GM20431 (cell line): ENCODE results near the gene KDR.

ENCODE experiments used
- in situ Hi-C: fragments of 300-500 bp; cut with MseI, MboI; formaldehyde crosslinking; loops from one replicate; pipeline ENCODE4 v1.15.0; 2020; ENCODE audit warnings: low sequenced_read_pairs; ENCODE audit not compliant: unreplicated experiment

Gene KDR

DNA sequence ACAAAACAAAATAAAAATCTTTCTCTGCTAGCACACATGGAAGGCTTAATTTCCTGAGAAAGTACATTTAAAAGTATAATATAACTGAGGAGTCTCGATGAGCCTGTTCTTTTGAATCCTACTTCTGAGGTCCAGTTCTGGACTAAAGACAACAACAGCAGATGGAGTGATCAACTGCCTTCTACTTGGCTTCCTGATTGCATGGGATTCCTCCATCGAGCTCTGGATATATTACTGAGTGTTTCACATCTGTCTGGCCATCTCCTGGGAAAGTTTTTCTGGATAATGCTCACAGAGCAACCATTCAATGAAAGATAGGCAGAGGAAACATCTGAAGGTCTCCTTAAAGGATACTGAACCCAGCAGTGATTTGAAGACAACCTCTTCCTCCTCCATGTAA lies 42.6 kb downstream of the KDR start:
- in situ Hi-C loops = no loop called here

DNA sequence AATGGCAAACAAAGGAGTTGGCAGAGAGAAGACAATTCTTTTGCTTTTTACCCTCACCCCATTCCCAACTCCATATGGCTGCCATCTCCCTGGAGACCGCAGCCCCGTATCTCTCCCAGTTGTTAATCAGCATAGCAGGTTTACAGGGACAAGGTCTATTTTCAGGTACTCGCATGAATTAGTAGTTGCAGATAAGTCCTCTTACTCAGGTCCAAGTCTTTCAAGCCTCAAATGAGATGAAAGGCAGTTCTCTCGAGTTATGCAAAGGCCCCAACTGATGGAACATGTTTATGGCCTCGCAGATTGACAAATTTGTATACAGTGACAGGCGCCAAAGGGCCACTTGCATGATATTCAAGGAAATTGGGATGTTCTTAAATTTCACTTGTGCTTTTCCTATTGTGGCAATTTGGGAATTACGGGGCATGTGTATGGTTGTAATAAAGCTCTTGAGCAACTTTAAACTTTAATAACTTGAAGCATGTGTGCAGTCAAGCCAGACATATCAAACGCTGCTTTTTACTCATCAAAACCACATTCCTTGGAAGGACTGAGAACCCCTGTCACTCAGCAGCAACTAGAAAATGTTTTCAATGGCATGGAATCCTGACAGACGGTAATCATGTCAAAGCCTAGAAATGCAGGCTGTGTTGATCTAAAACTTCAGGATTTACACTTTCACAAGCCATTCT lies 45.1 kb downstream of the KDR start:
- in situ Hi-C loops = no loop called here

DNA sequence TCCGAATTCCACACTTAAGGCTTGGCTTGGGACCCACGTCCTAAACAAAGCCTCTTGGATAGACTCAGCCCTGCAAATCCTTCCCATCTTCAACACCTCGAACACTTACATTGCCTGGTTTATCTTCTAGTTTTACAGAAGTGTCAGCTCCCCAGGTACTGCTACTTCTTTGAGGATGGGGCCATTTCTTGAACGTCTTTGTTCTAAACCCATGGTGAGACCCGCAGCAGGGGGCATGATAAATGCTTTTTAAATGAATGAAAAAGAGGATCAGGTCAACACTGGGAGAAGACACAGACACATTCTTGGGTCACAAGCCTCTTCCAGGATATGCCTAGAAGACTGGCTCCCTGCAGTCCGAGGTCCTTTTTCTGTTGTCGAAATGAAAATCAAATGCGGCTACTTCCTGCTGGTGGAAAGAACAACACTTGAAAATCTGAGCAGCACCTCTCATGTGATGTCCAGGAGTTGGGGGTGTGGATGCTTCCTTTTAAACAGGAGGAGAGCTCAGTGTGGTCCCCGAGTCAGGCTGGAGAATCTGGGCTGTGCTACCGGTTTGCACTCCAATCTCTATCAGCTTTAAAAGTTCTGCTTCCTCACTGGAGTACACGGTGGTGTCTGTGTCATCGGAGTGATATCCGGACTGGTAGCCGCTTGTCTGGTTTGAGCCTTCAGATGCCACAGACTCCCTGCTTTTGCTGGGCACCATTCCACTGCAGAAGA lies 45.8 kb downstream of the KDR start:
- in situ Hi-C loops = no loop called here

DNA sequence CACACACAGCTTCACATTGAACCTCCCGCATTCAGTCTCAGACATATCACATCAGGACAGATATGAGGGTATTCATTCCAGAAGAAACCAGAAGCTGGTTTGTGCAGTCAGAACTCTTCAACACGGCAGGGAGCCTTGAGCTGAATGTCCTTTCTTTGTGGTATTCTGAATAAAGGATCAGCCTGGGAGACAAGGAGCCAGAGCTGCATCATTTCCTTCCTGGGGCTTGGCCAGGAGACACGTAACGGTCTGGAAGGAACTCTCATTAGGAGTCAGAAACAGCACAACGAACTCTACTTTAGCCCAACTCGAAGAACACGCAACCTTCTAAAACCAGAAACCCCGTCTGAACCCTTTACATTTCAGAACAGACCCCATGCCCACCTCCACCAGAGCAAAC lies 46.4 kb downstream of the KDR start:
- in situ Hi-C loops = no loop called here

DNA sequence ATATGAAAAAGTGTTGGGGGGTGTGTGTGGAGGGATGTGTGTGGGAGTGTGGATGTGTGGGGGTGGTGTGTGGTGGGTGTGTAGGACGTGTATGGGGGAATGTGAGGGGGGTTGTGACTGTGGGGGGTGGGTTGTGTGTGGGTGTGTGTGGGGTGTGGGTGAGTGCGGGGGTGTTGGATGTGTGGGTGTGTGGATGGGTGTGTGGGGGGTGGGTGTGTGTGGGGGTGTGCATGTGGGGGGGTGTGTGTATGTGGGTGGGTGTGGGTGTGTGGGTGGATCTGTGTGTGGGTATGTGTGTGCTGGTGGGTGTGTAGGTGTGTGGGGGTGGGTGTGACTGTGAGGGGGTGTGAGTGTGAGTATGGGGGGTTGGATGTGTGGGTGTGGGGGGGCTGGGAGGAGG lies 47.8 kb downstream of the KDR start:
- in situ Hi-C loops = no loop called here

GRCh38 chr4:55075823-55076716 lies 49.3 kb downstream of the KDR start:
- in situ Hi-C loops = no loop called here

DNA sequence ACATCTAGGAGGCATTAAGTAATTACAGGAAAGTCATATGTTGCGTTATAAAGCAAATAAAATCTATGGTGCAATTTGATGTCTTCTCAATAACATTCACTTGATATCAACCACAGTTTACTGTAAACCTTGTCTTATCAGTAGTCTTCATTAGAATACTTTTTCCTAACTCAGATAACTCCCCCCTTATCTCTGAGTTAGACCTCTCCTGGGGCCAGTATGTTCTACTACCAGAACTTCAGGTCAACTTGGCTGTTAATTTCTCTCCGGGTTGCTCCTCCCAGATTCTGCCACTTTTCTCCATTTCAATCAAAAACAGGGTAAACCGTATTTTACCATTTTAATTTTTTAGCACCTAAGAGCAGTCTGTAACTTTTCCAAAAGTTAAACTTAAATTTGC lies 50.0 kb downstream of the KDR start:
- in situ Hi-C loops = no loop called here

- in situ Hi-C loops = no loop called here
Observed at GRCh38 chr4:55074386-55074785, 51.0 kb downstream of the KDR start.

DNA sequence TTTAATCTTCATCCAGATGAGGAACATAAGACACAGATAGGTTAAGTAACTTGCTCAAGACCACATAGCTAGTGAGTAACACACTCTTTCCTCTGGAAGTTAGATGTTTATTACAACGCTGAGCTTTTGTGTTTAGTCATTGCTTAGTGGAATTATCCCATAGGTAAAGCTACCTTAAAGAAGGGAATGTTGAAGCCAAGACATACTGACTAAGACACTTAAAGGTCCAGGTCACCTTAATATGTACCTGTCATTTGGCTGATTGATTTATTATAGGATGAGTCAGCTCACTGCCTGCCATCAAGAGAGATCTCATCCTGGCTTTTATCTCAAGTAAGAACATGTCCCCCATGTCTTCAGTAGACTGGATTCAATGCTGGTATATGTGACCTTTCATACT lies 53.4 kb downstream of the KDR start:
- in situ Hi-C loops = no loop called here

GRCh38 chr4:55069248-55069647 lies 56.1 kb downstream of the KDR start:
- in situ Hi-C loops = no loop called here

- in situ Hi-C loops = no loop called here
Observed at GRCh38 chr4:55068522-55068921, 56.9 kb downstream of the KDR start.

DNA sequence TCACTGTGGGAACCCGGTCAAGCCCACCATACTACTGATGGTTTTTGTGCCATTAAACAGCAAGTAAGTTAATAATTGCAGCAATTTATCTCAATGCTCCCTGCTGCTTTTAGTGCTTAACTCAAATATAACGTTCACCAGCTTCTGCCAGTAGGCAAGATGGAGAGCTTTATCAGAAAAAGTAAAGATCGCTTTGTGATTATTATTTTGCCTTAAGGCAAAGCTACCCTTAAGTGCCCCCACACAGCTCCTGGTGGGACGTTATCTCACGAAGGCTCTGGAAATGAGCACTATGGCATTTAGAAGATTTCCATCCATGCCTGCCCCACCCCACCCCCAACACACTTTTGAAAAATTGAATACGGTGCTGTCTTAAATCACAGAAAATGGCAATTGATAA lies 59.4 kb downstream of the KDR start:
- in situ Hi-C loops = no loop called here

DNA sequence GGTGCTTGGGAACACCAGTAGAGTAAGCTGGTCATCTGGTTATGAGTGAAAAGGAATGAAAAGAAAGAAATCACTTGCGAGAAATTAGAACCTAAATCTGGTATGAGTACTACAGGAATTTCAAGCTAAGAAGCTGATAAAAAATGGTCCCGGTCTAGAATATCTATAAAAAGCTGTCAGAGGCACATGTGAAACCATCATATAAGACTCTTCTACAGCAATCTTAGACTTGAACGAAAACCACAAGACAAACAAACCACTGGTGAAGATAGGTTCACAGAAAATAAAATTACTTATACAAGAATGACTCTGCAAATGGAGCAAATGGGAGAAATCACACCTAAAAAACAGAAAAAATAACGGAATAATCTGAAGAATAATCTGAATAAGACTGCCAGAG lies 69.9 kb downstream of the KDR start:
- in situ Hi-C loops = no loop called here

- in situ Hi-C loops = no loop called here
Observed at GRCh38 chr4:55051532-55051931, 73.9 kb downstream of the KDR start.

- in situ Hi-C loops = no loop called here
Observed at GRCh38 chr4:55050418-55050950, 74.9 kb downstream of the KDR start.

DNA sequence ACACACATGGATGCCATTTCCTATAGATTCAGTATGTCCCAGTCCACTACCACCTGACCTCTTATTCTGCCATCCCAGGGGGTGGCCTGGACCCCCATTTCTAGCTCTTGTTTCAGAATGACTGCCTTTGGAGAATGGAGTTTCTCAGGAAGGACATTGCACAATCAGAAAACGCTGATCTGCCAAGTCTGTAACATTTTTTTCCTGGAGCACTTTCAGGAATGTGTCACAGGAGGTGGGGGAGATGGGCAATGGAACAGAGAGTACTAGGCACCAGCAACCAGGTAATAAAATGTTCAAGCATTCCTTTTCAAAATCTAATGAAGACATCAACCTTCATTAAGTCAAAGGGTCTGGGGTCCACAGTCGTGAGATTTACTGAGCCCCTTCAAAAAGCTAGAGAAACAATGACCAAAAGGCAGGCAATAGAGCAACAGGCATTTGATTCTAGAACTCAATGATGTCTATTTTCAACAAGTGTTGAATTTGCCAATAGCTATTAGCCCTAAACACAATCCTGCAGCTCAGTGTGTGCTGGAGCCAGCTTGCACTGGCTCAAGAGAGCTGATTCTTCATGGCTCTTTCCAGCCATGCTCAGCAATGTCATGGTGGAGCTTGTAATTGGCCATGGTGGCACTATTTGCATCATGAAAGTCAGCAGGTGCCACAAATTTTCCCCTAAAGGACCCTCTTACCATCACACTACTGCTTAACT lies 87.1 kb downstream of the KDR start:
- in situ Hi-C loops = no loop called here

- in situ Hi-C loops = no loop called here
Observed at GRCh38 chr4:55037728-55038127, 87.7 kb downstream of the KDR start.

DNA sequence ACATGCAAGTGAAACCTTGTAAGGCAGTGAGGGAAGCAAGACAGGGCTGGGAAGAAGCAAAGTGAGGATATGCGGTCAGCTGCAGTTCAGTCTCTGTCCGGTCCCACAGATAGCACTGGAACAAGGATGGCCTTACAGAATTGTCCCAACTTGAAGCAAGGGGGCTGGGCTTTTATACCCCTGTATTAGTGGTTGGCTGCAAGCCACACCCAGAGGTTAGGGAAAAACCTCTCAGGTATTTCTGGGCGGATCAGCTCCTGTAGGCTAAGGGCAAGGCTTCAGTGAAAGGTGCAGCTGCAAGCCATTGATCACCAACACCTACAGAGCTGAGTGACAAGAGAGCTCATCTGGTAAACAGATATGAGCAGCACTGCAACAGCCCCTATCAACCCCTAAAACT lies 89.0 kb downstream of the KDR start:
- in situ Hi-C loops = no loop called here

- in situ Hi-C loops = no loop called here
Observed at GRCh38 chr4:55035892-55036291, 89.5 kb downstream of the KDR start.

DNA sequence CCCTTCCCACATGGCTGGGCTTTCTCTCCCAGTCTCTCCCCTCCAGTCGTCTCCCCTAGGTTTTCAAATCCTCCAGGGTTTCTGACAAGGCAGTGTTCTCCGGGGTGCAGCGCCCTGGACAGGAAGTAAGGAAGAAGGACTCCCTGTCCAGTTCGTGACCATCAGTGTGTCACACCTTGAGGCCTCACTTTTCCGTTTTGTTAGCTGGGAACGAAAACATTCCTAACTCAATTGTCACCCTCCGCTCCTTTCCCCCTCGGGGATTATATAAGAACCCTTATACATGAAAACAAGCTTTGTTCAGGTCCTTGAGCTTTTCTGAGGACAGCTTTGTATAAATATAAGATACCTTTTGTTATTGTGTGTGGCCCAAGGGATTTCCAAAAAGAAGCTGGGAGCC lies 92.1 kb downstream of the KDR start:
- in situ Hi-C loops = no loop called here
